Activated CD8-positive, alpha-beta T cell treated with anti-CD3 and anti-CD28 coated beads, Interleukin-2, amount 10 ng/mL, durations not matched to agents 7 days and 5 days (primary cell): ENCODE results near the gene FAM135A. TPM values are rescaled to one million over a fixed set of nuclear protein-coding genes. Genes with fewer than 3 reads are reported as not detected.

Experiments
- ATAC-seq: fragments of 150-1000 bp; cut with Tn5 transposase; one replicate; pipeline ENCODE4 v1.10.0; 2021; ENCODE audit warnings: moderate library complexity
- CTCF ChIA-PET: fragments of 350-600 bp; sonication (Branson Sonifier 250); formaldehyde crosslinking; loops from one replicate; lab custom pipeline; 2021; ENCODE audit warnings: antibody characterized with exemption; lab: Charles Lee
- POLR2A ChIA-PET: fragments of 350-600 bp; sonication (Branson Sonifier 250); formaldehyde crosslinking; loops from one replicate; lab custom pipeline; 2021; ENCODE audit warnings: antibody characterized with exemption; lab: Charles Lee
- DNase-seq: peaks from one replicate; pipeline ENCODE4 v3.0.0-alpha.2; 2020
- H3K27ac Mint-ChIP-seq: one replicate; pipeline ENCODE4 v1.8.0; 2021; ENCODE audit warnings: mild to moderate bottlenecking, mixed read lengths
- H3K27me3 Mint-ChIP-seq: one replicate; pipeline ENCODE4 v1.8.0; 2021; ENCODE audit warnings: low read depth, mixed read lengths
- H3K36me3 Mint-ChIP-seq: one replicate; pipeline ENCODE4 v1.8.0; 2021; ENCODE audit warnings: low read depth, mixed read lengths
- H3K4me1 Mint-ChIP-seq: one replicate; pipeline ENCODE4 v1.8.0; 2021; ENCODE audit warnings: low read depth, mixed read lengths
- H3K4me3 Mint-ChIP-seq: one replicate; pipeline ENCODE4 v1.8.0; 2021; ENCODE audit warnings: mild to moderate bottlenecking, mixed read lengths
- H3K9me3 Mint-ChIP-seq: one replicate; pipeline ENCODE4 v1.8.0; 2022; ENCODE audit warnings: mixed read lengths; ENCODE audit not compliant: insufficient read depth
- total RNA-seq, 2 experiments: library from RNA; stranded (reverse); gene quantifications; one replicate each; pipeline ENCODE4 v1.2.3, GENCODE V29; 2021

Gene FAM135A
- 1 to 10 TPM; 6.5 to 7.8 TPM for total RNA-seq

GRCh38 chr6:70413114-70413991, at the start of gene FAM135A:
TSS of gene FAM135A (plus strand) at chr6:70413508. CDS start at chr6:70428343, 14,835 bp downstream.
- peak; percentile 95 for ATAC-seq
- H3K36me3 Mint-ChIP-seq, result peaks cover 5% of the 10 kb centered on the region
- no peaks in the 10 kb centered on the region for H3K9me3 Mint-ChIP-seq
- peak within 1 kb of the TSS; percentile 86 for H3K27ac Mint-ChIP-seq
- ChIA-PET POLR2A (interaction anchor here (0.7 to 1.6 kb wide), 6 partner anchors 12 to 259 kb away, joined by 3 to 4 read pairs (median 3); partner anchors contain the start of gene SMAP1), CTCF (interaction anchor here (1.0 to 3.2 kb wide), 7 partner anchors 42 to 294 kb away, joined by 3 to 9 read pairs (median 5); no protein-coding TSS in a partner anchor)
- H3K4me1 Mint-ChIP-seq, result peaks cover 25% of the 10 kb centered on the region
- DNase-seq, result peak; percentile 98
- H3K4me3 Mint-ChIP-seq, result peak within 1 kb of the TSS; percentile 88
- no peaks in the 10 kb centered on the region for H3K27me3 Mint-ChIP-seq

- H3K36me3 Mint-ChIP-seq, result no peaks in the 10 kb centered on the region
- no peak overlapping the region for H3K4me3 Mint-ChIP-seq
- DNase-seq, result no peak
- CTCF ChIA-PET, result interaction anchor here (0.9 to 1.6 kb wide), 2 partner anchors 8 to 53 kb away, joined by 3 read pairs; no protein-coding TSS in a partner anchor
- no peaks in the 10 kb centered on the region for H3K4me1 Mint-ChIP-seq
- peaks cover 28% of the 10 kb centered on the region for H3K27me3 Mint-ChIP-seq
- no peaks in the 10 kb centered on the region for H3K9me3 Mint-ChIP-seq
- POLR2A ChIA-PET, result no interaction called here
- no peak overlapping the region for H3K27ac Mint-ChIP-seq
- ATAC-seq, result no peak
Measured at GRCh38 chr6:70363741-70364493, 49.4 kb upstream of the FAM135A start.

GRCh38 chr6:70369332-70369950, 43.9 kb upstream of the FAM135A start:
- Mint-ChIP-seq H3K4me1 (no peaks in the 10 kb centered on the region), H3K4me3 (no peak overlapping the region), H3K27me3 (peaks cover 36% of the 10 kb centered on the region), H3K36me3 (no peaks in the 10 kb centered on the region), H3K27ac (no peak overlapping the region), H3K9me3 (no peaks in the 10 kb centered on the region)
- ChIA-PET CTCF (interaction anchor here (0.6 to 4.6 kb wide), 39 partner anchors 10 to 653 kb away, joined by 3 to 72 read pairs (median 4); partner anchors contain the start of gene FAM135A), POLR2A (no interaction called here)
- peak; percentile 84 for ATAC-seq
- peak; percentile 76 for DNase-seq

- Mint-ChIP-seq H3K36me3 (no peaks in the 10 kb centered on the region), H3K4me3 (no peak overlapping the region), H3K4me1 (no peaks in the 10 kb centered on the region), H3K27ac (no peak overlapping the region), H3K9me3 (no peaks in the 10 kb centered on the region), H3K27me3 (peaks cover 35% of the 10 kb centered on the region)
- ChIA-PET POLR2A (no interaction called here), CTCF (interaction anchor here (1.1 to 4.6 kb wide), 10 partner anchors 37 to 490 kb away, joined by 3 to 72 read pairs (median 6); no protein-coding TSS in a partner anchor)
- ATAC-seq (no peak), DNase-seq (no peak)
Measured at GRCh38 chr6:70370496-70370895, 42.8 kb upstream of the FAM135A start.

GRCh38 chr6:70371454-70372105, 41.7 kb upstream of the FAM135A start:
- Mint-ChIP-seq H3K27me3 (peaks cover 30% of the 10 kb centered on the region), H3K4me1 (no peaks in the 10 kb centered on the region), H3K36me3 (no peaks in the 10 kb centered on the region), H3K27ac (no peak overlapping the region), H3K4me3 (no peak overlapping the region), H3K9me3 (no peaks in the 10 kb centered on the region)
- CTCF ChIA-PET, result interaction anchor here (0.9 to 4.6 kb wide), 13 partner anchors 8 to 584 kb away, joined by 3 to 72 read pairs (median 4); no protein-coding TSS in a partner anchor
- no peak for DNase-seq
- POLR2A ChIA-PET, result no interaction called here
- no peak for ATAC-seq

- ChIA-PET POLR2A (no interaction called here), CTCF (no interaction called here)
- no peak overlapping the region for H3K4me3 Mint-ChIP-seq
Measured at GRCh38 chr6:70375166-70375565, 38.1 kb upstream of the FAM135A start.

GRCh38 chr6:70375882-70376281, 37.4 kb upstream of the FAM135A start:
- ChIA-PET CTCF (interaction anchor here (1.0 to 1.3 kb wide), 2 partner anchors 66 to 636 kb away, joined by 3 read pairs; no protein-coding TSS in a partner anchor), POLR2A (no interaction called here)
- H3K4me1 Mint-ChIP-seq, result no peaks in the 10 kb centered on the region
- no peak overlapping the region for H3K27ac Mint-ChIP-seq
- ATAC-seq (no peak), DNase-seq (no peak)
- no peaks in the 10 kb centered on the region for H3K36me3 Mint-ChIP-seq
- no peaks in the 10 kb centered on the region for H3K9me3 Mint-ChIP-seq
- H3K4me3 Mint-ChIP-seq, result no peak overlapping the region
- peaks cover 17% of the 10 kb centered on the region for H3K27me3 Mint-ChIP-seq

More at GRCh38 chr6:70375166-70375565, 38.1 kb upstream of the FAM135A start:
- ATAC-seq, result no peak
- no peaks in the 10 kb centered on the region for H3K4me1 Mint-ChIP-seq
- no peak for DNase-seq
- peaks cover 17% of the 10 kb centered on the region for H3K27me3 Mint-ChIP-seq
- H3K36me3 Mint-ChIP-seq, result no peaks in the 10 kb centered on the region
- no peaks in the 10 kb centered on the region for H3K9me3 Mint-ChIP-seq
- no peak overlapping the region for H3K27ac Mint-ChIP-seq

- CTCF ChIA-PET, result interaction anchor here (1.0 to 1.3 kb wide), 2 partner anchors 67 to 636 kb away, joined by 3 read pairs; no protein-coding TSS in a partner anchor
- no peaks in the 10 kb centered on the region for H3K4me1 Mint-ChIP-seq
- H3K27ac Mint-ChIP-seq, result no peak overlapping the region
- ATAC-seq, result no peak
- no peaks in the 10 kb centered on the region for H3K36me3 Mint-ChIP-seq
- no peak for DNase-seq
- POLR2A ChIA-PET, result no interaction called here
- H3K4me3 Mint-ChIP-seq, result no peak overlapping the region
- H3K9me3 Mint-ChIP-seq, result no peaks in the 10 kb centered on the region
- H3K27me3 Mint-ChIP-seq, result peaks cover 16% of the 10 kb centered on the region
Measured at GRCh38 chr6:70376628-70377027, 36.7 kb upstream of the FAM135A start.

GRCh38 chr6:70377372-70377771, 35.9 kb upstream of the FAM135A start:
- CTCF ChIA-PET, result interaction anchor here (1.3 kb wide), 1 partner anchor 635 kb away, joined by 3 read pairs; no protein-coding TSS in a partner anchor
- no peak overlapping the region for H3K4me3 Mint-ChIP-seq
- no peaks in the 10 kb centered on the region for H3K36me3 Mint-ChIP-seq
- no peaks in the 10 kb centered on the region for H3K9me3 Mint-ChIP-seq
- POLR2A ChIA-PET, result no interaction called here
- no peak for ATAC-seq
- H3K27me3 Mint-ChIP-seq, result peaks cover 14% of the 10 kb centered on the region
- no peak overlapping the region for H3K27ac Mint-ChIP-seq
- DNase-seq, result no peak
- H3K4me1 Mint-ChIP-seq, result no peaks in the 10 kb centered on the region

GRCh38 chr6:70379473-70380013, 33.8 kb upstream of the FAM135A start:
- Mint-ChIP-seq H3K36me3 (no peaks in the 10 kb centered on the region), H3K9me3 (no peaks in the 10 kb centered on the region)

More at GRCh38 chr6:70379473-70380013, 33.8 kb upstream of the FAM135A start:
- POLR2A ChIA-PET, result no interaction called here
- Mint-ChIP-seq H3K4me1 (no peaks in the 10 kb centered on the region), H3K4me3 (no peak overlapping the region), H3K27me3 (peaks cover 5% of the 10 kb centered on the region), H3K27ac (no peak overlapping the region)
- CTCF ChIA-PET, result interaction anchor here (1.1 to 1.3 kb wide), 2 partner anchors 8 to 10 kb away, joined by 6 to 7 read pairs; no protein-coding TSS in a partner anchor
- DNase-seq, result no peak
- no peak for ATAC-seq
